HG03342 (cell line): Measurements from ENCODE around the gene ADGRD2.

Experiments used
- ATAC-seq: cut with Tn5 transposase; IDR thresholded peaks from one replicate; pipeline ENCODE4 v1.9.1; 2021; ENCODE audit warnings: mild to moderate bottlenecking, moderate library complexity; ENCODE audit not compliant: unreplicated experiment

ADGRD2 gene

DNA sequence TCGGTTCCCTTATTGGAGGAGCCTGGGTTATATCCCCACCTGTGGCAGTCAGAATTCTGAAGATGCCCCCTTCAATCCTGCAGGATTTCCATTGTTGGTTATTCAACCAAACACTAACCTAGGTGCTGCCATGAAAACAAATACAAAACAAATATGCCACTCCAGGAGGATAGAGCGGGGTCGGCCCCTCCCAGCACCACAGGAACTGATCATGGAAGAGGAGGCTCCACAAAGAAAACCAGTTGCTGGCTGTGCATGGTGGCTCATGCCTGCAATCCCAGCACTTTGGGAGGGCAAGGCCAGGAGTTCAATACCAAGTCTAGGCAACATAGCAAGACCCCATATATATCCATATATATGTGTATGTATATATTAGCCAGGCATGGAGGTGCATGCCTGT, 13.2 kb upstream of the ADGRD2 start:
- no peak for ATAC-seq

- no peak for ATAC-seq
Observed at GRCh38 chr9:124438091-124438490, 12.2 kb upstream of the ADGRD2 start.

DNA sequence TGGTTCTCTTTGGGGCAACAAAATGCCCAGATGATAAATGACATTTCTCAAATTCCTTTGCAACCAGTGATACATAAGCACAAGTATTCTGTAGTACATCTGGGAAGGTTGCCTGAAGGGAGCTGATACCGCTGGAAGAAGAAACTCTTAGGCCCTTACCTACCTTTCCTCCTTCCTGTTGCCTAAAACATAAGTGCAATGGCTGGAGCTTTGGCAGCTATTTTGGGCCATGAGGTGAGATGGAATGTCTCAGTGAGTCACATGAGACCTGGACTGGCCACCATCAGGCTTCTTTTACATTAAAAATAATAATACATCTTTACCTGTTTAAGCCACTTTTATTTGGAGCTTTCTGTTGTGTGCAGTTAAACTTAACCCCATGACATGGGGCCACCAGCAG, 11.2 kb upstream of the ADGRD2 start:
- ATAC-seq = no peak

GRCh38 chr9:124439686-124440243, 10.5 kb upstream of the ADGRD2 start:
- ATAC-seq = no peak

- ATAC-seq = no peak
Observed at GRCh38 chr9:124440786-124441185, 9.5 kb upstream of the ADGRD2 start.

- no peak for ATAC-seq
Observed at GRCh38 chr9:124441291-124441690, 9.0 kb upstream of the ADGRD2 start.

DNA sequence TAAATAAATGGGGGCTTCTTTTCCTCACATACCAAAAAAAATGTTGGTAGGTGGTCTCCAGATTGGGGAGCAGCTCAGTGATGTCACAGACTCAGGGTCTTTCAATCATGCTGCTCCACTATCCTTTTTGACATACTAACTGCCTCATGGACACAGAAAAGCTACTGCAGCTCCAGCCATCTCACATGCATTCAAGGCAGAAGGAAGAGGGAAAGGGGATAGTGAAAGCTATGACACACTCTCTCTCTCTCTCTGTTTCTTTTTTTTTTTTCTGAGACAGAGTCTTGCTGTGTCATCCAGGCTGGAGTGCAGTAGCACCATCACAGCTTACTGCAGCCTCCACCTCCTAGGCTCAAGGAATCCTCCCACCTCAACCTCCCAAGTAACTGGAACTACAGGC, 7.9 kb upstream of the ADGRD2 start:
- ATAC-seq = no peak

GRCh38 chr9:124442826-124443225, 7.4 kb upstream of the ADGRD2 start:
- ATAC-seq = no peak

GRCh38 chr9:124443625-124444024, 6.6 kb upstream of the ADGRD2 start:
- no peak for ATAC-seq

- ATAC-seq = no peak
Observed at GRCh38 chr9:124444166-124444565, 6.1 kb upstream of the ADGRD2 start.

GRCh38 chr9:124447297-124447661, 3.0 kb upstream of the ADGRD2 start:
- ATAC-seq = no peak

GRCh38 chr9:124448019-124448418, 2.2 kb upstream of the ADGRD2 start:
- ATAC-seq = no peak

- no peak for ATAC-seq
Observed at GRCh38 chr9:124449381-124450151, 685 bp upstream of the ADGRD2 start.

DNA sequence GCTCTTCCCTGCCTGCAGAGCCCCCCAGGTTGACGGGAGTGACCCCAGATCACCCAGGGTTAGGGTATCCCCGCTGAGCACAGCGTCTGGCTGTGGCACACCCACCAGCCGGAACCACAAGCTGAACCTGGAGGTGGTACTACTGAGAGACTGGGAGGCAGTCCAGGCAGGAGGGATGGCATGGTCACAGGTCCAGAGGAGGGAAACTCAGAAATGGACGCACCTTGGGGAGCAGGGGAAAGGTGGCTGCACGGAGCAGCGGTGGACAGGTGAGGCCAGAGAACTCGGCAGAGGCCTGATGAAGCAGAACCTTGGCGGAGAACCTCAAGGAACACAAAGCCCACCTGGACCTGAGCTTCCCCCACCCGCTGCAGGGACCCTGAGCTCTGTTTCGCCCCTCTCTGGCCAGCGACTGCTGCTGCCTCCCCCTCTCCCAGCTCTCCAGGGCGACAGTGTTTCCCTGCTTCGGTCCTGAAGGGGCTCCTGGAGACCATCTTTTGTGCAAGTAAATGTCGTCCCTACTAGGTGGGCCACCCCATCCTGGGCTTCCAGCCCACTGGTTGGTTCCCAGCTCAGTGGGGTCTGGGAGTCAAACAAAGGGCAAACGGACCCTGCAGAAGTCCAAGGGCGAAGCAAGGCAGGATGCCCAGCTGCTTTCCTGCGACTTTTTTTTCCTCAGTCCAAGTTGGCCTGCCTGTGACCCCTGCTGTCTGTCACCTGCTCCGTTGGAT, 845 bp downstream of the ADGRD2 start:
- no peak for ATAC-seq

DNA sequence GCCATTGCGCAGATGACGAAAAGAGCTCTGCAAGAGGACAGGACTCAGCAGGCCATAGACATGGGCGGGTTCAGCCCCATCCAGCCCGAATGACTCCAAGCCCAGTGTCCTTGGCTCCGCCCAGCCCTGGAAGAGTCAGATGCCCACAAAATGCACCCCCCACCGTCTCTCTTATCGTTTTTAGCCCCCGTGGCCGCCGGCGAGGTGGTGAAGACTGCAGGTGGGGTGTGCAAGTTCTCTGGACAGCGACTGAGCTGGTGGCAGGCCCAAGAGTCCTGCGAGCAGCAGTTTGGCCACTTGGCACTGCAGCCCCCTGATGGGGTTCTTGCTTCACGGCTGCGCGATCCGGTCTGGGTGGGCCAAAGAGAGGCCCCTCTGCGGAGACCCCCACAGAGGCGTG, 2.1 kb downstream of the ADGRD2 start:
- ATAC-seq = no peak

DNA sequence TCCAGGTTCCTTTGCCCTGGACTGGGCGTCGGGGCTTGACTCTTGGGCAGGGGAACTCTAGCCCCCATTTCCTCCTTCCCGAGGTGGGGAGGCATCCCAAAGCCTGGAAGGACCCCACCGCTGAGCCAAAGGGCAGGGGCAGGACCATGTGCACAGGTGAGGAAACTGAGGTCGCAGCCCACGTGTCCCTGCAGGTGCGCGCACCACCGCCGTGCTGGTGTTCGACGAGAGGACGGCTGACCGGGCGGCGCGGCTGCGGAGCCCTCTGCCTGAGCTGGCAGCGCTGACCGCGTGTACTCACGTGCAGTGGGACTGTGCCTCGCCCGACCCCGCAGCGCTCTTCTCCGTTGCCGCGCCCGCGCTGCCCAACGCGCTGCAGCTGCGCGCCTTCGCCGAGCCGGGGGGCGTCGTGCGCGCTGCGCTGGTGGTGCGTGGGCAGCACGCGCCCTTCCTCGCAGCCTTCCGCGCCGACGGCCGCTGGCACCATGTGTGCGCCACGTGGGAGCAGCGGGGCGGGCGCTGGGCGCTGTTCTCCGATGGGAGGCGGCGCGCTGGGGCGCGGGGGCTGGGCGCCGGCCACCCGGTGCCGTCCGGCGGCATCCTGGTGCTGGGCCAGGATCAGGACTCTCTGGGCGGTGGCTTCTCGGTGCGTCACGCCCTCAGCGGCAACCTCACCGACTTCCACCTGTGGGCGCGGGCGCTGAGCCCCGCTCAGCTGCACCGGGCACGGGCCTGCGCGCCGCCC, 2.8 kb downstream of the ADGRD2 start:
- no peak for ATAC-seq

- ATAC-seq = no peak
Observed at GRCh38 chr9:124453586-124454191, 3.4 kb downstream of the ADGRD2 start.

- no peak for ATAC-seq
Observed at GRCh38 chr9:124454296-124454695, 4.0 kb downstream of the ADGRD2 start.

GRCh38 chr9:124454791-124455443, 4.7 kb downstream of the ADGRD2 start:
- no peak for ATAC-seq

DNA sequence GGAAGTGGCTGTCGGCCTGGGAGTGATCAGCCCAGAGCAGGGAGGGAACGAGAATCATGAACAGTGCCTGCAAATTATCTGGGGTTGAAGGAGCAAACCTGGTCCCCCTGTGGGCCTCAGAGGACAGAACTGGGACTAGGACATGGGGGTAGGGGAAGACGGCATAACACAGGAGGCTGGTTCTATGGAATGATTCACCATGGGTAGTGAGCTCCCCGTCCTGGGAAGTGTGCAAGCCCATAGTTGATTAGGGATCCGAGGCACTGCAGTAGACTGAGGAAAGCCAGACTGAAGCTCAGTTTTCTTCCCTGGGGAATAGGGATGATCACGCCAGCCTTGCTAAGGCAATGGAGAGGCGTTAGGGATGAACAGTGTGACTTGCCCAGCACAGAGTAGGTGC, 5.6 kb downstream of the ADGRD2 start:
- ATAC-seq = no peak
